ENCODE measurements around the gene PHLPP2. TPM values are rescaled to one million over a fixed set of nuclear protein-coding genes. Genes with fewer than 3 reads are reported as not detected.
"Not testable (repeated sequence)": the region's sequence is repeated elsewhere in the genome, so short reads cannot be mapped to it uniquely, and the experiment has no call there.

The PHLPP2 gene
- total RNA-seq, 4 donors from 2014 or later, result 50.5 to 98.4 (median 89.6) TPM

DNA sequence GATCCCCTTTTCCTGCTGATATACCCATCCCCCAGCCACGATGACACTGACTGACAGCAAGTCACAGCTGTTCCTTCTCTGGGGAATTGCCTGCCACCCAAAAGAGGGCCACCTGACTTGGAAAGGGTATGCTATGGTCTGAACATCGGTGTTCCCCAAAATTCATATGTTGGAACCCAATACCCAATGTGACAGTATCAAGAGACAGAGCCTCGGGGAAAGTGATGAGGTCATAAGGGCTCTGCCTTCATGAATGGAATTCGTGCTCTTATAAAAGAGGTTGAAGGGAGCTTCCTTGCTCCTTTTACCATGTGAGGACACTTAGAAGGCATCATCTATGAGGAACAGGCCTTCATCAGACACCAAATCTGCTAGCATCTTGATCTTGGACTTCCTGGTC, 106.1 kb downstream of the PHLPP2 start:
- intact Hi-C loops (cut with DNase I; ENCODE audit: low total_unique reads), result no loop called here
- H3K4me3 ChIP-seq, result no peak overlapping the region
- in situ Hi-C loops (cut with MboI; ENCODE audit: low pct_ligation_motif_present in 1 of 4, low pct_unique_long_range_greater_than_20kb in 1 of 4, low sequenced_read_pairs in 3 of 4), result loop anchor here in 3 of 4 donors (10.0 to 25.0 kb wide), 2 partner anchors 204 to 206 kb away; no protein-coding TSS in a partner anchor
- TF ChIP-seq EP300 (IDR thresholded peaks at IDR 0.05; ENCODE audit: low read depth) (no peak), POLR2A (IDR thresholded peaks at IDR 0.05) (no peak), POLR2AphosphoS5 (IDR thresholded peaks at IDR 0.05) (no peak)
- TF ChIP-seq, protein P1, sequence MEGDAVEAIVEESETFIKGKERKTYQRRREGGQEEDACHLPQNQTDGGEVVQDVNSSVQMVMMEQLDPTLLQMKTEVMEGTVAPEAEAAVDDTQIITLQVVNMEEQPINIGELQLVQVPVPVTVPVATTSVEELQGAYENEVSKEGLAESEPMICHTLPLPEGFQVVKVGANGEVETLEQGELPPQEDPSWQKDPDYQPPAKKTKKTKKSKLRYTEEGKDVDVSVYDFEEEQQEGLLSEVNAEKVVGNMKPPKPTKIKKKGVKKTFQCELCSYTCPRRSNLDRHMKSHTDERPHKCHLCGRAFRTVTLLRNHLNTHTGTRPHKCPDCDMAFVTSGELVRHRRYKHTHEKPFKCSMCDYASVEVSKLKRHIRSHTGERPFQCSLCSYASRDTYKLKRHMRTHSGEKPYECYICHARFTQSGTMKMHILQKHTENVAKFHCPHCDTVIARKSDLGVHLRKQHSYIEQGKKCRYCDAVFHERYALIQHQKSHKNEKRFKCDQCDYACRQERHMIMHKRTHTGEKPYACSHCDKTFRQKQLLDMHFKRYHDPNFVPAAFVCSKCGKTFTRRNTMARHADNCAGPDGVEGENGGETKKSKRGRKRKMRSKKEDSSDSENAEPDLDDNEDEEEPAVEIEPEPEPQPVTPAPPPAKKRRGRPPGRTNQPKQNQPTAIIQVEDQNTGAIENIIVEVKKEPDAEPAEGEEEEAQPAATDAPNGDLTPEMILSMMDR (IDR thresholded peaks at IDR 0.05), result no peak
- H3K4me1 ChIP-seq, result no peaks in the 10 kb centered on the region
- DNase-seq, result no peak
- H3K27ac ChIP-seq, result no peak overlapping the region
- no peaks in the 10 kb centered on the region for H3K9me3 ChIP-seq
- peaks cover 6% of the 10 kb centered on the region for H3K27me3 ChIP-seq
- H3K36me3 ChIP-seq, result no peaks in the 10 kb centered on the region
- 80 to 100% methylated on average over 2 to 4 of the region's 4 CpGs for WGBS, 2 donors (ENCODE audit: low coverage in 1 of 2)

- H3K4me1 ChIP-seq; intact Hi-C loops (cut with DNase I; ENCODE audit: low total_unique reads); DNase-seq; H3K9me3 ChIP-seq; H3K27ac ChIP-seq; H3K27me3 ChIP-seq; H3K36me3 ChIP-seq; H3K4me3 ChIP-seq: not testable (repeated sequence)
- 91 to 92% methylated on average over 2 to 8 of the region's 8 CpGs for WGBS, 2 donors (ENCODE audit: low coverage in 1 of 2)
- in situ Hi-C loops (cut with MboI; ENCODE audit: low pct_ligation_motif_present in 1 of 4, low pct_unique_long_range_greater_than_20kb in 1 of 4, low sequenced_read_pairs in 3 of 4), result loop anchor here in 3 of 4 donors (10.0 to 25.0 kb wide), 2 partner anchors 200 to 203 kb away; no protein-coding TSS in a partner anchor
Measured at GRCh38 chr16:71614956-71615355, 109.5 kb downstream of the PHLPP2 start.

DNA sequence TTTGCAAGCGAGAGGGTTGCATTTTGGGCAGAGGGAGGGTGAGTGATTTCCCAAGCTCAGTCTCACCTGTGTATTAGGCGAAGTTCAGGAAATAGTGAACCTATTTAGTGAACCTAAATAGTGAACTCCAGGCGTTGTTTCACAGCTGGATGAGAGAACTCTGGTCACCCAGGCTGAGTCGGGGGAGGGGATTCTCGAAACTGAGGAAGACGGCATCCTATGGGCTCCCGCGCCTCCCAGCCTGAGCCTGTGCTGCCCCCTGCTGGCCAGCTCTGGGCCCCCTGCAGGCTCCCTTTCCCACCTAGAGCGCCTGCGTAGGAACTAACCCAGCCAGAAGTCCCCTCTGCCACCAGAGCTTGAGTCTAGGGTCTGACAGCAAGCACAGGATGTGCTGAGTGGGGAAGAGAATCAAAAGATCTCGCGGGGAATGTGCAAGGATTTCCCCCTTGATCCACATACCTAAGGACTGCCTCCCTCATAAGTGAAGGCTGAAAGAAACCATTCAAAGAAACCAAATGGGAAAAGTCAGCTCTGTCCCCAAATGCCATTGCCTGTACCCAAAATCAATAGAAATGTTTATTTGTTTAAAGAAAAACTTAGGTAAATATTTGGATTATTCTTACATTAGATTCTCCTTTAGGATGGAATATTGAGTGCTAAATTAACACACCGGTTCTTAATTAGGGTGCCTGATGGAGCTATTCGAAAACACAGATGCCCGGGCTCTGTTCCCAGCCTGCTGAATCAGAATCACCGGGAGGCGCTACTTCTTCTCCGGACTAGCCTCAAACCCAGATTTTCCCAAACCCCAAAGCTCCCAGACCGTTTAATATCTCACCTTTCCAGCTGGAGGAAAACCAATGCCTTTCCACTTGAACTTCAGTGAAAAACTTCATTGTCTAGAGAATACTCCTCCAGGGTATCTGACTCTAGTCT, 113.3 kb downstream of the PHLPP2 start:
- Histone ChIP-seq H3K9me3 (no peaks in the 10 kb centered on the region), H3K27me3 (peaks cover 6% of the 10 kb centered on the region), H3K4me1 (peaks cover 0 to 6% (median 1%) of the 10 kb centered on the region in 4 donors), H3K36me3 (no peaks in the 10 kb centered on the region), H3K27ac (no peak overlapping the region), H3K4me3 (no peak overlapping the region)
- DNase-seq, result peak; percentile 78
- TF ChIP-seq, protein P1 (IDR thresholded peaks at IDR 0.05), result peak; percentile 77 to 92 (median 87)
- no peak for TF ChIP-seq POLR2AphosphoS5 (IDR thresholded peaks at IDR 0.05)
- 12 to 17% methylated on average over 6 to 19 of the region's 19 CpGs for WGBS, 2 donors (ENCODE audit: low coverage in 1 of 2)
- in situ Hi-C loops (cut with MboI; ENCODE audit: low pct_ligation_motif_present in 1 of 4, low pct_unique_long_range_greater_than_20kb in 1 of 4, low sequenced_read_pairs in 3 of 4), result loop anchor here in 3 of 4 donors (10.0 to 25.0 kb wide), 2 partner anchors 196 to 199 kb away; no protein-coding TSS in a partner anchor
- intact Hi-C loops (cut with DNase I; ENCODE audit: low total_unique reads), result no loop called here

GRCh38 chr16:71610447-71610846, 114.1 kb downstream of the PHLPP2 start:
- Histone ChIP-seq H3K4me3 (no peak overlapping the region), H3K36me3 (no peaks in the 10 kb centered on the region), H3K9me3 (no peaks in the 10 kb centered on the region), H3K27ac (no peak overlapping the region), H3K27me3 (peaks cover 4% of the 10 kb centered on the region), H3K4me1 (peaks cover 0 to 6% (median 1%) of the 10 kb centered on the region in 4 donors)
- intact Hi-C loops (cut with DNase I; ENCODE audit: low total_unique reads), result no loop called here
- WGBS, 2 donors (ENCODE audit: low coverage in 1 of 2), result 74 to 89% methylated on average over 4 of the region's 4 CpGs
- no peak for DNase-seq
- in situ Hi-C loops (cut with MboI; ENCODE audit: low pct_ligation_motif_present in 1 of 4, low pct_unique_long_range_greater_than_20kb in 1 of 4, low sequenced_read_pairs in 3 of 4), result loop anchor here in 3 of 4 donors (10.0 to 25.0 kb wide), 2 partner anchors 196 to 198 kb away; no protein-coding TSS in a partner anchor
- TF ChIP-seq, protein P1 (IDR thresholded peaks at IDR 0.05), result no peak
- TF ChIP-seq EP300 (IDR thresholded peaks at IDR 0.05; ENCODE audit: low read depth) (no peak), POLR2AphosphoS5 (IDR thresholded peaks at IDR 0.05) (no peak)
